Fibroblast of lung (primary cell): Measurements from ENCODE around the gene GRAP2. TPM values are rescaled to one million over a fixed set of nuclear protein-coding genes. Genes with fewer than 3 reads are reported as not detected.

Experiments used
- DNase-seq, 2 donors: peaks; one replicate each; pipeline versions ENCODE4 v3.0.0 to v3.0.0-alpha.2; 2010; ENCODE audit warnings: low read depth in 2 of 2
- H2AFZ ChIP-seq: 2 replicates; pipeline ENCODE4 v1.5.1; 2012; ENCODE audit warnings: low read length, control low read depth, inconsistent platforms
- H3K27ac ChIP-seq: 2 replicates; pipeline ENCODE4 v1.5.1; 2011; ENCODE audit warnings: low read length, control low read depth; ENCODE audit not compliant: insufficient read depth
- H3K27me3 ChIP-seq: 2 replicates; pipeline ENCODE4 v1.5.1; 2011; ENCODE audit warnings: mild to moderate bottlenecking, low read length; ENCODE audit not compliant: control insufficient read depth, insufficient read depth
- H3K36me3 ChIP-seq: 2 replicates; pipeline ENCODE4 v1.5.1; 2011; ENCODE audit warnings: low read length; ENCODE audit not compliant: control insufficient read depth, insufficient read depth
- H3K4me1 ChIP-seq: 2 replicates; pipeline ENCODE4 v1.5.1; 2011; ENCODE audit warnings: low read length; ENCODE audit not compliant: control insufficient read depth, insufficient read depth; ENCODE audit errors: extremely low read depth
- H3K4me2 ChIP-seq: 2 replicates; pipeline ENCODE4 v1.5.1; 2011; ENCODE audit warnings: low read length, control low read depth; ENCODE audit not compliant: insufficient read depth; ENCODE audit errors: extremely low read depth
- H3K4me3 ChIP-seq, 4 experiments: fragments of 200-600 bp in 1 of 4; sonication (generic) in 1 of 4; replicated peaks in 1 of 4; 2 replicates each; pipeline ENCODE4 v1.5.1; 2011 to 2016; ENCODE audit warnings: low read length in 4 of 4, low read depth in 3 of 4, mild to moderate bottlenecking in 3 of 4, control low read depth in 2 of 4, inconsistent platforms in 1 of 4, mixed read lengths in 1 of 4; ENCODE audit not compliant: insufficient read depth in 1 of 4; ENCODE audit errors: control extremely low read depth in 1 of 4
- H3K79me2 ChIP-seq: 2 replicates; pipeline ENCODE4 v1.5.1; 2012; ENCODE audit warnings: mild to moderate bottlenecking, low read length, inconsistent platforms; ENCODE audit not compliant: control insufficient read depth, insufficient read depth
- H3K9ac ChIP-seq: 2 replicates; pipeline ENCODE4 v1.5.1; 2011; ENCODE audit warnings: mild to moderate bottlenecking, low read length, control low read depth; ENCODE audit not compliant: insufficient read depth
- H3K9me3 ChIP-seq: 2 replicates; pipeline ENCODE4 v1.5.1; 2012; ENCODE audit warnings: low read depth, low read length; ENCODE audit not compliant: control insufficient read depth, insufficient read depth
- H4K20me1 ChIP-seq: 2 replicates; pipeline ENCODE4 v1.5.1; 2011; ENCODE audit warnings: low read length; ENCODE audit not compliant: control insufficient read depth, insufficient read depth; ENCODE audit errors: extremely low read depth
- CTCF ChIP-seq, 2 donors: IDR thresholded peaks in 1 of 2; conservative IDR thresholded peaks in 1 of 2; 1 replicate in 1 of 2; 2 replicates in 1 of 2; pipeline ENCODE4 v1.5.1; 2011 to 2012; ENCODE audit warnings: low read length in 2 of 2, control low read depth in 1 of 2, inconsistent platforms in 1 of 2, low read depth in 1 of 2, mild to moderate bottlenecking in 1 of 2
- EZH2 ChIP-seq: IDR thresholded peaks from 2 replicates; pipeline ENCODE4 v1.5.1; 2012; ENCODE audit warnings: low read length, control low read depth, mild to moderate bottlenecking; ENCODE audit errors: missing control alignments
- polyA plus RNA-seq, 2 donors: library from polyadenylated mRNA; depleted of rRNA in 1 of 2; stranded (reverse) in 1 of 2; unstranded in 1 of 2; fragments of >200 nt; gene quantifications; 2 replicates each; pipeline ENCODE4 v1.2.1, GENCODE V29; 2011 to 2012; ENCODE audit warnings: missing spikeins in 1 of 2
- total RNA-seq: library from RNA; depleted of rRNA; stranded (reverse); fragments of >200 nt; gene quantifications from 2 replicates; pipeline ENCODE4 v1.2.1, GENCODE V29; 2014

GRAP2 gene
- total and polyA plus RNA-seq, 2 donors (not counting 1 experiment from before 2014, with no cell fraction given) = not detected

GRCh38 chr22:39914584-39914983 is 13.7 kb downstream of the GRAP2 start:
- no peak overlapping the region for H2AFZ ChIP-seq
- no peak overlapping the region for H3K27ac ChIP-seq
- no peaks in the 10 kb centered on the region for H4K20me1 ChIP-seq
- no peaks in the 10 kb centered on the region for H3K79me2 ChIP-seq
- TF ChIP-seq EZH2 = no peak
- H3K4me3 ChIP-seq = no peak overlapping the region
- H3K36me3 ChIP-seq = no peaks in the 10 kb centered on the region
- H3K9ac ChIP-seq = no peak overlapping the region
- no peak overlapping the region for H3K4me2 ChIP-seq
- no peaks in the 10 kb centered on the region for H3K9me3 ChIP-seq
- H3K27me3 ChIP-seq = no peaks in the 10 kb centered on the region
- H3K4me1 ChIP-seq = no peaks in the 10 kb centered on the region
- no peak for DNase-seq

- H3K9ac ChIP-seq = no peak overlapping the region
- no peak overlapping the region for H3K27ac ChIP-seq
- H3K27me3 ChIP-seq = no peaks in the 10 kb centered on the region
- H3K4me3 ChIP-seq = no peak overlapping the region
- H3K9me3 ChIP-seq = no peaks in the 10 kb centered on the region
- H4K20me1 ChIP-seq = no peaks in the 10 kb centered on the region
- no peaks in the 10 kb centered on the region for H3K36me3 ChIP-seq
- TF ChIP-seq CTCF (conservative IDR thresholded peaks at IDR 0.05 in 1 of 2, IDR thresholded peaks at IDR 0.05 in 1 of 2; ENCODE audit: low read depth in 1 of 2, low read length in 2 of 2) (no peak), EZH2 (no peak)
- DNase-seq = no peak
- no peak overlapping the region for H2AFZ ChIP-seq
- no peaks in the 10 kb centered on the region for H3K4me1 ChIP-seq
- no peak overlapping the region for H3K4me2 ChIP-seq
- no peaks in the 10 kb centered on the region for H3K79me2 ChIP-seq
These were observed 14.4 kb downstream of the GRAP2 start for GRCh38 chr22:39915295-39915726.

- H3K4me2 ChIP-seq = no peak overlapping the region
- H3K9ac ChIP-seq = no peak overlapping the region
- no peak overlapping the region for H3K4me3 ChIP-seq
- H3K27ac ChIP-seq = no peak overlapping the region
- H3K9me3 ChIP-seq = no peaks in the 10 kb centered on the region
- no peaks in the 10 kb centered on the region for H3K79me2 ChIP-seq
- no peaks in the 10 kb centered on the region for H3K27me3 ChIP-seq
- no peak overlapping the region for H2AFZ ChIP-seq
- no peaks in the 10 kb centered on the region for H4K20me1 ChIP-seq
- H3K36me3 ChIP-seq = no peaks in the 10 kb centered on the region
- H3K4me1 ChIP-seq = no peaks in the 10 kb centered on the region
- TF ChIP-seq CTCF (conservative IDR thresholded peaks at IDR 0.05 in 1 of 2, IDR thresholded peaks at IDR 0.05 in 1 of 2; ENCODE audit: low read depth in 1 of 2, low read length in 2 of 2) (no peak), EZH2 (no peak)
- DNase-seq = no peak
These were observed 15.6 kb downstream of the GRAP2 start for GRCh38 chr22:39916496-39916895.
